ENCODE measurements around the gene SESN3.
"Not testable (repeated sequence)": the region's sequence is repeated elsewhere in the genome, so short reads cannot be mapped to it uniquely, and the experiment has no call there.

Gene SESN3

GRCh38 chr11:95229993-95230809 is 801 bp downstream of the SESN3 start:
- peak overlapping the region; percentile 50 to 80 for H3K4me3 ChIP-seq (ENCODE audit: low read depth in 1 of 2, low read length in 2 of 2)
- no peaks in the 10 kb centered on the region for H3K27me3 ChIP-seq (ENCODE audit: control insufficient read depth in 1 of 2, insufficient read depth in 2 of 2, low read length in 2 of 2)
- no peaks in the 10 kb centered on the region for H3K36me3 ChIP-seq (ENCODE audit: insufficient read depth, low read length)
- no peaks in the 10 kb centered on the region for H3K4me1 ChIP-seq (ENCODE audit: insufficient read depth, low read length)
- no peaks in the 10 kb centered on the region for H3K9me3 ChIP-seq (ENCODE audit: low read length)
- peak overlapping the region; percentile 68 for H3K9ac ChIP-seq (ENCODE audit: low read length)
- H3K27ac ChIP-seq (ENCODE audit: low read depth, low read length): peak overlapping the region; percentile 59

- Histone ChIP-seq H3K27ac (ENCODE audit: low read depth, low read length) (no peak overlapping the region), H3K27me3 (ENCODE audit: control insufficient read depth in 1 of 2, insufficient read depth in 2 of 2, low read length in 2 of 2) (no peaks in the 10 kb centered on the region), H3K36me3 (ENCODE audit: insufficient read depth, low read length) (no peaks in the 10 kb centered on the region), H3K9ac (ENCODE audit: low read length) (no peak overlapping the region), H3K4me3 (ENCODE audit: low read depth in 1 of 2, low read length in 2 of 2) (peak overlapping the region; percentile 12 to 80), H3K9me3 (ENCODE audit: low read length) (no peaks in the 10 kb centered on the region), H3K4me1 (ENCODE audit: insufficient read depth, low read length) (no peaks in the 10 kb centered on the region)
Measured at GRCh38 chr11:95229199-95229992, 1.6 kb downstream of the SESN3 start.

- no peaks in the 10 kb centered on the region for H3K9me3 ChIP-seq (ENCODE audit: low read length)
- no peaks in the 10 kb centered on the region for H3K4me1 ChIP-seq (ENCODE audit: insufficient read depth, low read length)
- H3K27ac ChIP-seq (ENCODE audit: low read depth, low read length): no peak overlapping the region
- no peak overlapping the region for H3K9ac ChIP-seq (ENCODE audit: low read length)
- H3K36me3 ChIP-seq (ENCODE audit: insufficient read depth, low read length): no peaks in the 10 kb centered on the region
- no peaks in the 10 kb centered on the region for H3K27me3 ChIP-seq (ENCODE audit: control insufficient read depth in 1 of 2, insufficient read depth in 2 of 2, low read length in 2 of 2)
- H3K4me3 ChIP-seq (ENCODE audit: low read depth in 1 of 2, low read length in 2 of 2): no peak overlapping the region
Measured at GRCh38 chr11:95228081-95228749, 2.8 kb downstream of the SESN3 start.

GRCh38 chr11:95227060-95227459 is 3.9 kb downstream of the SESN3 start:
- not testable (repeated sequence) for H3K27me3 ChIP-seq (ENCODE audit: control insufficient read depth in 1 of 2, insufficient read depth in 2 of 2, low read length in 2 of 2); H3K27ac ChIP-seq (ENCODE audit: low read depth, low read length); H3K36me3 ChIP-seq (ENCODE audit: insufficient read depth, low read length); H3K9me3 ChIP-seq (ENCODE audit: low read length); H3K4me1 ChIP-seq (ENCODE audit: insufficient read depth, low read length); H3K4me3 ChIP-seq (ENCODE audit: low read depth in 1 of 2, low read length in 2 of 2); H3K9ac ChIP-seq (ENCODE audit: low read length)

DNA sequence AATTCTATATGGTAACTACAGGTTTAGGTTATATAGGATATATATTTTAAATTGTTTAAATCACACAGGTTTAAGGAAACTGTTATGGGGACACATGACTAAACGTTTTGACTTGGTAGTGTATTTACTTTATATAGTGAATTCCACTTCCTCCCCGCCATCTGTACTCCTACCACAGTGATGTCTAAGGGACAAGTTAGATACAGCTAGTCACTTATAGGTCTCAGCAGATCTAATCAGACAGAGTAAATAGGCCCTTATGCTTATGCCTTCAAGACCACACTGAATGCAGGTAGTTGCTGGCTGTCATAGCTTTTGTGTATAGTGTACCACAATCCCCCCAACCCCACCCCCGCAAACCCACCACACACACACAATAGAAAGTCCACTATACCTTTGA is 8.2 kb downstream of the SESN3 start:
- no peak overlapping the region for H3K9ac ChIP-seq (ENCODE audit: low read length)
- no peaks in the 10 kb centered on the region for H3K36me3 ChIP-seq (ENCODE audit: insufficient read depth, low read length)
- no peaks in the 10 kb centered on the region for H3K4me1 ChIP-seq (ENCODE audit: insufficient read depth, low read length)
- no peaks in the 10 kb centered on the region for H3K27me3 ChIP-seq (ENCODE audit: control insufficient read depth in 1 of 2, insufficient read depth in 2 of 2, low read length in 2 of 2)
- H3K4me3 ChIP-seq (ENCODE audit: low read depth in 1 of 2, low read length in 2 of 2): no peak overlapping the region
- H3K27ac ChIP-seq (ENCODE audit: low read depth, low read length): no peak overlapping the region
- H3K9me3 ChIP-seq (ENCODE audit: low read length): no peaks in the 10 kb centered on the region

DNA sequence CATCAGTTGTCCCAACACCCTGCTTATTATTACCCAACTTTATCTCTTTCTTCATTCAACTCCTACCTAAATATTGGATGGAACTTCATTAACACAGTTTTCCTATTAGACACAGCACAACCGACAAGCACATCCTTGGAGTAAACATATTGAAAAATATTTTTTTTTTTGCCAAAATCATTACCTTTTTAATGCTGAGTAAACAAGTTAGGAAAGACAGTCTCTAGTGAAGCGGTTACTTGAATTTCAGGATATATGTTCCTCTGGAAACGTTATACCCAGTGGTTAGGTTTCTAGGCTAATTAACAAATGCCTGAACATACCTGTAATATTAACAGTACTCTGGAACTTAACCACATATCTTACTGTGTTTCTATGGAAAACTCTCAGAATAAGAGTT is 11.4 kb downstream of the SESN3 start:
- no peak overlapping the region for H3K4me3 ChIP-seq (ENCODE audit: low read depth in 1 of 2, low read length in 2 of 2)
- no peaks in the 10 kb centered on the region for H3K4me1 ChIP-seq (ENCODE audit: insufficient read depth, low read length)
- no peaks in the 10 kb centered on the region for H3K9me3 ChIP-seq (ENCODE audit: low read length)
- no peaks in the 10 kb centered on the region for H3K36me3 ChIP-seq (ENCODE audit: insufficient read depth, low read length)
- no peaks in the 10 kb centered on the region for H3K27me3 ChIP-seq (ENCODE audit: control insufficient read depth in 1 of 2, insufficient read depth in 2 of 2, low read length in 2 of 2)
- H3K27ac ChIP-seq (ENCODE audit: low read depth, low read length): no peak overlapping the region
- no peak overlapping the region for H3K9ac ChIP-seq (ENCODE audit: low read length)

- H3K27me3 ChIP-seq (ENCODE audit: control insufficient read depth in 1 of 2, insufficient read depth in 2 of 2, low read length in 2 of 2): no peaks in the 10 kb centered on the region
- no peak overlapping the region for H3K4me3 ChIP-seq (ENCODE audit: low read depth in 1 of 2, low read length in 2 of 2)
- no peaks in the 10 kb centered on the region for H3K36me3 ChIP-seq (ENCODE audit: insufficient read depth, low read length)
- no peaks in the 10 kb centered on the region for H3K9me3 ChIP-seq (ENCODE audit: low read length)
- H3K4me1 ChIP-seq (ENCODE audit: insufficient read depth, low read length): no peaks in the 10 kb centered on the region
- no peak overlapping the region for H3K9ac ChIP-seq (ENCODE audit: low read length)
- no peak overlapping the region for H3K27ac ChIP-seq (ENCODE audit: low read depth, low read length)
Measured at GRCh38 chr11:95218149-95218548, 12.9 kb downstream of the SESN3 start.

GRCh38 chr11:95212609-95213008 is 18.4 kb downstream of the SESN3 start:
- Histone ChIP-seq H3K36me3 (ENCODE audit: insufficient read depth, low read length) (no peaks in the 10 kb centered on the region), H3K27ac (ENCODE audit: low read depth, low read length) (no peak overlapping the region), H3K9ac (ENCODE audit: low read length) (no peak overlapping the region), H3K4me1 (ENCODE audit: insufficient read depth, low read length) (no peaks in the 10 kb centered on the region), H3K9me3 (ENCODE audit: low read length) (no peaks in the 10 kb centered on the region), H3K27me3 (ENCODE audit: control insufficient read depth in 1 of 2, insufficient read depth in 2 of 2, low read length in 2 of 2) (no peaks in the 10 kb centered on the region), H3K4me3 (ENCODE audit: low read depth in 1 of 2, low read length in 2 of 2) (no peak overlapping the region)

- H3K9me3 ChIP-seq (ENCODE audit: low read length); H3K4me3 ChIP-seq (ENCODE audit: low read depth in 1 of 2, low read length in 2 of 2); H3K36me3 ChIP-seq (ENCODE audit: insufficient read depth, low read length); H3K27ac ChIP-seq (ENCODE audit: low read depth, low read length); H3K4me1 ChIP-seq (ENCODE audit: insufficient read depth, low read length); H3K27me3 ChIP-seq (ENCODE audit: control insufficient read depth in 1 of 2, insufficient read depth in 2 of 2, low read length in 2 of 2); H3K9ac ChIP-seq (ENCODE audit: low read length): not testable (repeated sequence)
Measured at GRCh38 chr11:95209535-95209934, 21.5 kb downstream of the SESN3 start.

- H3K36me3 ChIP-seq (ENCODE audit: insufficient read depth, low read length): no peaks in the 10 kb centered on the region
- no peaks in the 10 kb centered on the region for H3K9me3 ChIP-seq (ENCODE audit: low read length)
- no peaks in the 10 kb centered on the region for H3K4me1 ChIP-seq (ENCODE audit: insufficient read depth, low read length)
- no peaks in the 10 kb centered on the region for H3K27me3 ChIP-seq (ENCODE audit: control insufficient read depth in 1 of 2, insufficient read depth in 2 of 2, low read length in 2 of 2)
- H3K4me3 ChIP-seq (ENCODE audit: low read depth in 1 of 2, low read length in 2 of 2): no peak overlapping the region
- H3K9ac ChIP-seq (ENCODE audit: low read length): no peak overlapping the region
- H3K27ac ChIP-seq (ENCODE audit: low read depth, low read length): no peak overlapping the region
Measured at GRCh38 chr11:95200781-95201457, 30.1 kb downstream of the SESN3 start.

DNA sequence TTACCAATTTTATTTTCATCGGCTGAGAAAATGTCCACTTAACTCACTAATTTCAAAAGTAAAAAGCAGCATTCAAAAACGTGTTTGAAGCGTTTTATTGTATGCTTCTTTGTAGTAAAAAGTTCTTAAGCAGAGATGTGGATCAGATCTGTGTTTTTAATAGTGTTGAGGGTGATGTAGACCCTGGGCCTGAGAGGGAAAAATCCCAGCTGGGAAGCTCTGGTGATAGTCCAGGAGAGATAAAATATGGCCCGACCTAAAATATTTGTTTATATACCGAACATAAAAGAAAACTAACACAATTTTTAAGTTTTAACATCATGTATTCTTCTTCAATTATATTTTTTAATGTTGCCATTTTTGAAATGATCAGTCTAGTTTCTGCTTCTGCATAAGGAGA is 35.2 kb downstream of the SESN3 start:
- Histone ChIP-seq H3K9me3 (ENCODE audit: low read length) (no peaks in the 10 kb centered on the region), H3K27me3 (ENCODE audit: control insufficient read depth in 1 of 2, insufficient read depth in 2 of 2, low read length in 2 of 2) (no peaks in the 10 kb centered on the region), H3K4me3 (ENCODE audit: low read depth in 1 of 2, low read length in 2 of 2) (no peak overlapping the region), H3K27ac (ENCODE audit: low read depth, low read length) (no peak overlapping the region), H3K36me3 (ENCODE audit: insufficient read depth, low read length) (no peaks in the 10 kb centered on the region), H3K4me1 (ENCODE audit: insufficient read depth, low read length) (no peaks in the 10 kb centered on the region), H3K9ac (ENCODE audit: low read length) (no peak overlapping the region)

All from muscle layer of colon (tissue), 2 donors.